Liver (tissue), 9 donors: ENCODE data around the gene NAXE. TPM values are rescaled to one million over a fixed set of nuclear protein-coding genes. Genes with fewer than 3 reads are reported as not detected.

Source experiments
- DNase-seq: peaks from one replicate; pipeline ENCODE4 v3.0.0-alpha.2; 2017; ENCODE audit warnings: low spot score
- H3K27ac ChIP-seq, 2 donors: one replicate each; pipeline ENCODE4 v1.7.0; 2013; ENCODE audit warnings: inconsistent platforms in 2 of 2, low read length in 2 of 2, control low read depth in 1 of 2, low read depth in 1 of 2, mild to moderate bottlenecking in 1 of 2
- H3K27me3 ChIP-seq, 4 donors: one replicate each; pipeline versions ENCODE4 v1.6.1 to v1.7.0; 2013; ENCODE audit warnings: low read length in 3 of 4, inconsistent platforms in 1 of 4, mild to moderate bottlenecking in 1 of 4, moderate library complexity in 1 of 4; ENCODE audit not compliant: control insufficient read depth in 4 of 4, insufficient read depth in 4 of 4
- H3K36me3 ChIP-seq, 4 donors: one replicate each; pipeline versions ENCODE4 v1.6.1 to v1.7.0; 2013; ENCODE audit warnings: low read length in 3 of 4, mild to moderate bottlenecking in 3 of 4, low read depth in 1 of 4, moderate library complexity in 1 of 4; ENCODE audit not compliant: control insufficient read depth in 4 of 4, insufficient read depth in 3 of 4
- H3K4me1 ChIP-seq, 4 donors: one replicate each; pipeline versions ENCODE4 v1.6.1 to v1.7.0; 2013; ENCODE audit warnings: low read length in 3 of 4, mild to moderate bottlenecking in 3 of 4, moderate library complexity in 1 of 4; ENCODE audit not compliant: control insufficient read depth in 4 of 4, insufficient read depth in 4 of 4
- H3K4me3 ChIP-seq, 3 donors: one replicate each; pipeline versions ENCODE4 v1.6.1 to v1.7.0; 2013; ENCODE audit warnings: low read length in 3 of 3, control low read depth in 1 of 3, low read depth in 1 of 3, mild to moderate bottlenecking in 1 of 3
- H3K9ac ChIP-seq, 2 donors: one replicate each; pipeline ENCODE4 v1.7.0; 2013; ENCODE audit warnings: low read length in 2 of 2, mild to moderate bottlenecking in 2 of 2, moderate library complexity in 2 of 2, control low read depth in 1 of 2, low read depth in 1 of 2
- H3K9me3 ChIP-seq, 4 donors: one replicate each; pipeline versions ENCODE4 v1.6.1 to v1.7.0; 2013; ENCODE audit warnings: low read length in 3 of 4; ENCODE audit not compliant: control insufficient read depth in 4 of 4
- EGR1 ChIP-seq, 2 donors: IDR thresholded peaks; 2 replicates each; pipeline ENCODE4 v1.6.1; 2016 to 2018; ENCODE audit warnings: antibody characterized with exemption in 2 of 2, low read depth in 2 of 2
- FOXA1 ChIP-seq: IDR thresholded peaks from 2 replicates; pipeline ENCODE4 v1.6.1; 2016; ENCODE audit warnings: antibody characterized with exemption
- FOXA2 ChIP-seq: IDR thresholded peaks from 2 replicates; pipeline ENCODE4 v1.6.1; 2016; ENCODE audit warnings: antibody characterized with exemption
- GABPA ChIP-seq, 2 donors: IDR thresholded peaks in 1 of 2; conservative IDR thresholded peaks in 1 of 2; 2 replicates each; pipeline ENCODE4 v1.6.1; 2016; ENCODE audit warnings: antibody characterized with exemption in 2 of 2, mild to moderate bottlenecking in 1 of 2, moderate library complexity in 1 of 2
- HNF4A ChIP-seq, 2 donors: conservative IDR thresholded peaks; 2 replicates each; pipeline ENCODE4 v1.6.1; 2016; ENCODE audit warnings: antibody characterized with exemption in 2 of 2, mild to moderate bottlenecking in 2 of 2
- HNF4G ChIP-seq: IDR thresholded peaks from 2 replicates; pipeline ENCODE4 v1.6.1; 2016; ENCODE audit warnings: antibody characterized with exemption
- JUND ChIP-seq, 2 donors: IDR thresholded peaks; 2 replicates each; pipeline ENCODE4 v1.6.1; 2016; ENCODE audit warnings: antibody characterized with exemption in 2 of 2
- MAX ChIP-seq: IDR thresholded peaks from 2 replicates; pipeline ENCODE4 v1.6.1; 2016; ENCODE audit warnings: antibody characterized with exemption
- NR2F2 ChIP-seq: IDR thresholded peaks from 2 replicates; pipeline ENCODE4 v1.6.1; 2016; ENCODE audit warnings: antibody characterized with exemption
- RAD21 ChIP-seq, 2 donors: IDR thresholded peaks; 2 replicates each; pipeline ENCODE4 v1.6.1; 2016; ENCODE audit warnings: antibody characterized with exemption in 2 of 2, mild to moderate bottlenecking in 2 of 2
- RXRA ChIP-seq, 2 donors: IDR thresholded peaks; 2 replicates each; pipeline ENCODE4 v1.6.1; 2017 to 2018; ENCODE audit warnings: antibody characterized with exemption in 2 of 2, mild to moderate bottlenecking in 1 of 2
- SP1 ChIP-seq: IDR thresholded peaks from 2 replicates; pipeline ENCODE4 v1.6.1; 2018; ENCODE audit warnings: antibody characterized with exemption, mild to moderate bottlenecking
- TAF1 ChIP-seq: conservative IDR thresholded peaks from 2 replicates; pipeline ENCODE4 v1.6.1; 2016; ENCODE audit warnings: antibody characterized with exemption, mild to moderate bottlenecking
- YY1 ChIP-seq: IDR thresholded peaks from 2 replicates; pipeline ENCODE4 v1.6.1; 2016; ENCODE audit warnings: antibody characterized with exemption, mild to moderate bottlenecking
- WGBS: extraction: QIAGEN DNeasy Blood & Tissue Kit; methylation state at CpG from one replicate; pipeline ENCODE4 v1.1.7; 2013; 5-methylcytosine and 5-hydroxymethylcytosine counted together
- polyA plus RNA-seq, 2 donors: library from polyadenylated mRNA; stranded (reverse) in 1 of 2; unstranded in 1 of 2; fragments of 200-250 nt in 1 of 2; fragments of >200 nt in 1 of 2; fragmentation: Nextera tagmentation in 1 of 2; extraction: Ambion mirVana in 1 of 2; gene quantifications; one replicate each; pipeline versions ENCODE4 v1.2.1 to v1.2.3, GENCODE V29; 2013 to 2015
- total RNA-seq, 2 donors: library from RNA; depleted of rRNA; stranded (reverse); fragments of >200 nt; gene quantifications; one replicate each; pipeline ENCODE4 v1.2.3, GENCODE V29; 2014
- TF ChIP-seq, protein P1 (sequence below): fragments of 150-350 bp; IDR thresholded peaks from 2 replicates; pipeline ENCODE4 v1.5.1; 2017; ENCODE audit warnings: improper control_type of control experiment, low read depth, low read length; ENCODE audit not compliant: missing input control
- TF ChIP-seq, protein P2 (sequence below): IDR thresholded peaks from 2 replicates; pipeline ENCODE4 v1.6.1; 2016; ENCODE audit warnings: antibody characterized with exemption
- TF ChIP-seq, protein P3 (sequence below): IDR thresholded peaks from 2 replicates; pipeline ENCODE4 v1.6.1; 2016; ENCODE audit warnings: antibody characterized with exemption, mild to moderate bottlenecking
- TF ChIP-seq, protein P4 (sequence below): IDR thresholded peaks from 2 replicates; pipeline ENCODE4 v1.6.1; 2016; ENCODE audit warnings: antibody characterized with exemption
- donor health status: healthy.
- donor health status: healthy.
- donor health status: healthy.
- donor health status: healthy.
- donor health status: healthy.

The NAXE gene
- total and polyA plus RNA-seq, 4 donors = 20.6 to 73.8 (median 46.9) TPM

- H3K27ac ChIP-seq = no peak overlapping the region
- WGBS = 59% methylated on average over 3 of the region's 3 CpGs
- no peak overlapping the region for H3K4me3 ChIP-seq
- H3K27me3 ChIP-seq = peaks cover 0 to 6% (median 3%) of the 10 kb centered on the region in 4 donors
- no peaks in the 10 kb centered on the region for H3K36me3 ChIP-seq
- no peaks in the 10 kb centered on the region for H3K9me3 ChIP-seq
- H3K9ac ChIP-seq = no peak overlapping the region
- DNase-seq = no peak
- TF ChIP-seq, protein P1, sequence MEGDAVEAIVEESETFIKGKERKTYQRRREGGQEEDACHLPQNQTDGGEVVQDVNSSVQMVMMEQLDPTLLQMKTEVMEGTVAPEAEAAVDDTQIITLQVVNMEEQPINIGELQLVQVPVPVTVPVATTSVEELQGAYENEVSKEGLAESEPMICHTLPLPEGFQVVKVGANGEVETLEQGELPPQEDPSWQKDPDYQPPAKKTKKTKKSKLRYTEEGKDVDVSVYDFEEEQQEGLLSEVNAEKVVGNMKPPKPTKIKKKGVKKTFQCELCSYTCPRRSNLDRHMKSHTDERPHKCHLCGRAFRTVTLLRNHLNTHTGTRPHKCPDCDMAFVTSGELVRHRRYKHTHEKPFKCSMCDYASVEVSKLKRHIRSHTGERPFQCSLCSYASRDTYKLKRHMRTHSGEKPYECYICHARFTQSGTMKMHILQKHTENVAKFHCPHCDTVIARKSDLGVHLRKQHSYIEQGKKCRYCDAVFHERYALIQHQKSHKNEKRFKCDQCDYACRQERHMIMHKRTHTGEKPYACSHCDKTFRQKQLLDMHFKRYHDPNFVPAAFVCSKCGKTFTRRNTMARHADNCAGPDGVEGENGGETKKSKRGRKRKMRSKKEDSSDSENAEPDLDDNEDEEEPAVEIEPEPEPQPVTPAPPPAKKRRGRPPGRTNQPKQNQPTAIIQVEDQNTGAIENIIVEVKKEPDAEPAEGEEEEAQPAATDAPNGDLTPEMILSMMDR = no peak
- no peak for TF ChIP-seq RAD21 (IDR thresholded peaks at IDR 0.05)
- no peak for TF ChIP-seq EGR1 (IDR thresholded peaks at IDR 0.05; ENCODE audit: low read depth in 2 of 2)
- no peak for TF ChIP-seq YY1
- TF ChIP-seq, protein P2, sequence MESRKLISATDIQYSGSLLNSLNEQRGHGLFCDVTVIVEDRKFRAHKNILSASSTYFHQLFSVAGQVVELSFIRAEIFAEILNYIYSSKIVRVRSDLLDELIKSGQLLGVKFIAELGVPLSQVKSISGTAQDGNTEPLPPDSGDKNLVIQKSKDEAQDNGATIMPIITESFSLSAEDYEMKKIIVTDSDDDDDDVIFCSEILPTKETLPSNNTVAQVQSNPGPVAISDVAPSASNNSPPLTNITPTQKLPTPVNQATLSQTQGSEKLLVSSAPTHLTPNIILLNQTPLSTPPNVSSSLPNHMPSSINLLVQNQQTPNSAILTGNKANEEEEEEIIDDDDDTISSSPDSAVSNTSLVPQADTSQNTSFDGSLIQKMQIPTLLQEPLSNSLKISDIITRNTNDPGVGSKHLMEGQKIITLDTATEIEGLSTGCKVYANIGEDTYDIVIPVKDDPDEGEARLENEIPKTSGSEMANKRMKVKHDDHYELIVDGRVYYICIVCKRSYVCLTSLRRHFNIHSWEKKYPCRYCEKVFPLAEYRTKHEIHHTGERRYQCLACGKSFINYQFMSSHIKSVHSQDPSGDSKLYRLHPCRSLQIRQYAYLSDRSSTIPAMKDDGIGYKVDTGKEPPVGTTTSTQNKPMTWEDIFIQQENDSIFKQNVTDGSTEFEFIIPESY = no peak
- TF ChIP-seq NR2F2 = no peak
- no peak for TF ChIP-seq SP1
- no peak for TF ChIP-seq GABPA (IDR thresholded peaks at IDR 0.05 in 1 of 2, conservative IDR thresholded peaks at IDR 0.05 in 1 of 2)
- TF ChIP-seq, protein P3, sequence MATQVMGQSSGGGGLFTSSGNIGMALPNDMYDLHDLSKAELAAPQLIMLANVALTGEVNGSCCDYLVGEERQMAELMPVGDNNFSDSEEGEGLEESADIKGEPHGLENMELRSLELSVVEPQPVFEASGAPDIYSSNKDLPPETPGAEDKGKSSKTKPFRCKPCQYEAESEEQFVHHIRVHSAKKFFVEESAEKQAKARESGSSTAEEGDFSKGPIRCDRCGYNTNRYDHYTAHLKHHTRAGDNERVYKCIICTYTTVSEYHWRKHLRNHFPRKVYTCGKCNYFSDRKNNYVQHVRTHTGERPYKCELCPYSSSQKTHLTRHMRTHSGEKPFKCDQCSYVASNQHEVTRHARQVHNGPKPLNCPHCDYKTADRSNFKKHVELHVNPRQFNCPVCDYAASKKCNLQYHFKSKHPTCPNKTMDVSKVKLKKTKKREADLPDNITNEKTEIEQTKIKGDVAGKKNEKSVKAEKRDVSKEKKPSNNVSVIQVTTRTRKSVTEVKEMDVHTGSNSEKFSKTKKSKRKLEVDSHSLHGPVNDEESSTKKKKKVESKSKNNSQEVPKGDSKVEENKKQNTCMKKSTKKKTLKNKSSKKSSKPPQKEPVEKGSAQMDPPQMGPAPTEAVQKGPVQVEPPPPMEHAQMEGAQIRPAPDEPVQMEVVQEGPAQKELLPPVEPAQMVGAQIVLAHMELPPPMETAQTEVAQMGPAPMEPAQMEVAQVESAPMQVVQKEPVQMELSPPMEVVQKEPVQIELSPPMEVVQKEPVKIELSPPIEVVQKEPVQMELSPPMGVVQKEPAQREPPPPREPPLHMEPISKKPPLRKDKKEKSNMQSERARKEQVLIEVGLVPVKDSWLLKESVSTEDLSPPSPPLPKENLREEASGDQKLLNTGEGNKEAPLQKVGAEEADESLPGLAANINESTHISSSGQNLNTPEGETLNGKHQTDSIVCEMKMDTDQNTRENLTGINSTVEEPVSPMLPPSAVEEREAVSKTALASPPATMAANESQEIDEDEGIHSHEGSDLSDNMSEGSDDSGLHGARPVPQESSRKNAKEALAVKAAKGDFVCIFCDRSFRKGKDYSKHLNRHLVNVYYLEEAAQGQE = no peak
- TF ChIP-seq RXRA (IDR thresholded peaks at IDR 0.05) = no peak
- TF ChIP-seq FOXA2 = no peak
- TF ChIP-seq JUND (IDR thresholded peaks at IDR 0.05) = no peak
- TF ChIP-seq HNF4A (conservative IDR thresholded peaks at IDR 0.05) = no peak
- TF ChIP-seq HNF4G = no peak
- TF ChIP-seq, protein P4, sequence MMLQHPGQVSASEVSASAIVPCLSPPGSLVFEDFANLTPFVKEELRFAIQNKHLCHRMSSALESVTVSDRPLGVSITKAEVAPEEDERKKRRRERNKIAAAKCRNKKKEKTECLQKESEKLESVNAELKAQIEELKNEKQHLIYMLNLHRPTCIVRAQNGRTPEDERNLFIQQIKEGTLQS = no peak
- no peak for TF ChIP-seq MAX
- TF ChIP-seq FOXA1 = no peak
- TF ChIP-seq TAF1 = no peak
- no peaks in the 10 kb centered on the region for H3K4me1 ChIP-seq
Measured at GRCh38 chr1:156632355-156632754, 40.8 kb downstream of the NAXE start.
